Measurements from ENCODE around the gene PNMA6F.

GRCh38 chrX:153342762-153343558, 21.4 kb upstream of the PNMA6F start:
- TF ChIP-seq, protein P1, sequence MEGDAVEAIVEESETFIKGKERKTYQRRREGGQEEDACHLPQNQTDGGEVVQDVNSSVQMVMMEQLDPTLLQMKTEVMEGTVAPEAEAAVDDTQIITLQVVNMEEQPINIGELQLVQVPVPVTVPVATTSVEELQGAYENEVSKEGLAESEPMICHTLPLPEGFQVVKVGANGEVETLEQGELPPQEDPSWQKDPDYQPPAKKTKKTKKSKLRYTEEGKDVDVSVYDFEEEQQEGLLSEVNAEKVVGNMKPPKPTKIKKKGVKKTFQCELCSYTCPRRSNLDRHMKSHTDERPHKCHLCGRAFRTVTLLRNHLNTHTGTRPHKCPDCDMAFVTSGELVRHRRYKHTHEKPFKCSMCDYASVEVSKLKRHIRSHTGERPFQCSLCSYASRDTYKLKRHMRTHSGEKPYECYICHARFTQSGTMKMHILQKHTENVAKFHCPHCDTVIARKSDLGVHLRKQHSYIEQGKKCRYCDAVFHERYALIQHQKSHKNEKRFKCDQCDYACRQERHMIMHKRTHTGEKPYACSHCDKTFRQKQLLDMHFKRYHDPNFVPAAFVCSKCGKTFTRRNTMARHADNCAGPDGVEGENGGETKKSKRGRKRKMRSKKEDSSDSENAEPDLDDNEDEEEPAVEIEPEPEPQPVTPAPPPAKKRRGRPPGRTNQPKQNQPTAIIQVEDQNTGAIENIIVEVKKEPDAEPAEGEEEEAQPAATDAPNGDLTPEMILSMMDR (IDR thresholded peaks at IDR 0.05): no peak
- TF ChIP-seq POLR2AphosphoS5 (IDR thresholded peaks at IDR 0.05) (no peak), POLR2A (IDR thresholded peaks at IDR 0.05) (no peak), EP300 (IDR thresholded peaks at IDR 0.05) (no peak)

All from suprapubic skin (tissue), 4 donors.